Right lobe of liver (tissue), 4 donors: Measurements from ENCODE around the gene VPS4A.

Source experiments
- POLR2A ChIP-seq: fragments of 450-650 bp; IDR thresholded peaks from one replicate; pipeline ENCODE4 v1.6.1; 2017; ENCODE audit warnings: antibody characterized with exemption, mild to moderate bottlenecking
- TF ChIP-seq, protein P1 (sequence below), 4 donors: fragments of 200-600 bp in 3 of 4; fragments of 450-650 bp in 1 of 4; IDR thresholded peaks; one replicate each; pipeline versions ENCODE4 v1.5.1 to v1.8.0; 2016 to 2022; ENCODE audit warnings: antibody characterized with exemption in 4 of 4, mild to moderate bottlenecking in 2 of 4
- donor health status: DM: no; HTN: no; CAD: no.
- donor health status: DM: no; HTN: no; CAD: no.
- donor health status: DM: no; HTN: yes; CAD: no.

GRCh38 chr16:69349536-69349935 is 38.4 kb downstream of the VPS4A start:
- TF ChIP-seq, protein P1, sequence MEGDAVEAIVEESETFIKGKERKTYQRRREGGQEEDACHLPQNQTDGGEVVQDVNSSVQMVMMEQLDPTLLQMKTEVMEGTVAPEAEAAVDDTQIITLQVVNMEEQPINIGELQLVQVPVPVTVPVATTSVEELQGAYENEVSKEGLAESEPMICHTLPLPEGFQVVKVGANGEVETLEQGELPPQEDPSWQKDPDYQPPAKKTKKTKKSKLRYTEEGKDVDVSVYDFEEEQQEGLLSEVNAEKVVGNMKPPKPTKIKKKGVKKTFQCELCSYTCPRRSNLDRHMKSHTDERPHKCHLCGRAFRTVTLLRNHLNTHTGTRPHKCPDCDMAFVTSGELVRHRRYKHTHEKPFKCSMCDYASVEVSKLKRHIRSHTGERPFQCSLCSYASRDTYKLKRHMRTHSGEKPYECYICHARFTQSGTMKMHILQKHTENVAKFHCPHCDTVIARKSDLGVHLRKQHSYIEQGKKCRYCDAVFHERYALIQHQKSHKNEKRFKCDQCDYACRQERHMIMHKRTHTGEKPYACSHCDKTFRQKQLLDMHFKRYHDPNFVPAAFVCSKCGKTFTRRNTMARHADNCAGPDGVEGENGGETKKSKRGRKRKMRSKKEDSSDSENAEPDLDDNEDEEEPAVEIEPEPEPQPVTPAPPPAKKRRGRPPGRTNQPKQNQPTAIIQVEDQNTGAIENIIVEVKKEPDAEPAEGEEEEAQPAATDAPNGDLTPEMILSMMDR (IDR thresholded peaks at IDR 0.05): no peak
- TF ChIP-seq POLR2A: no peak
